HCT116 (cell line): ENCODE data around the gene PFKFB3. TPM values are rescaled to one million over a fixed set of nuclear protein-coding genes. Genes with fewer than 3 reads are reported as not detected.
"Not testable (repeated sequence)": the region's sequence is repeated elsewhere in the genome, so short reads cannot be mapped to it uniquely, and the experiment has no call there.

Experiments used
- ATAC-seq: fragments of 200-7000 bp; cut with Tn5 transposase; 2 replicates; pipeline ENCODE4 v1.9.1; 2020; ENCODE audit warnings: mild to moderate bottlenecking, moderate library complexity
- BruUV-seq: library from RNA; stranded (reverse); fragments of 400-500 nt; replicated peaks from 2 replicates; lab custom pipeline; 2021; lab: Mats Ljungman, UMichigan
- CTCF ChIA-PET: fragments of 300-600 bp; sonication (Branson Sonifier 250); formaldehyde crosslinking; loops from one replicate; lab custom pipeline; 2021; ENCODE audit warnings: antibody characterized with exemption; lab: Charles Lee
- POLR2A ChIA-PET: fragments of 300-600, 350-600 bp; sonication (Branson Sonifier 250); formaldehyde crosslinking; loops from one replicate; lab custom pipeline; 2021; ENCODE audit warnings: antibody characterized with exemption; lab: Charles Lee
- RAD21 ChIA-PET, 2 experiments: fragments of 300-600 bp; sonication (Branson Sonifier 250); formaldehyde crosslinking; loops; one replicate each; lab custom pipeline; 2023; ENCODE audit warnings: low total read pairs in 2 of 2; ENCODE audit not compliant: uncharacterized antibody in 2 of 2, unreplicated experiment in 2 of 2, low non-redundant PET in 1 of 2; lab: Charles Lee
- DNase-seq: peaks from one replicate; pipeline ENCODE4 v3.0.0-alpha.2; 2010; ENCODE audit warnings: low read depth, low spot score
- H2AFZ ChIP-seq: fragments of 200-600 bp; shearing (Covaris generic), sonication (generic); 2 replicates; pipeline ENCODE4 v1.6.1; 2017; ENCODE audit warnings: low read depth, mixed run types, mixed read lengths, antibody characterized with exemption, low read length; ENCODE audit not compliant: poor library complexity, severe bottlenecking
- H3K27ac ChIP-seq: 2 replicates; pipeline ENCODE4 v1.5.1; 2012; ENCODE audit warnings: low read depth, low read length
- H3K27me3 ChIP-seq: fragments of 200-600 bp; sonication (generic); 2 replicates; pipeline ENCODE4 v1.6.1; 2016; ENCODE audit warnings: mixed run types, low read length, mixed read lengths; ENCODE audit not compliant: insufficient read depth
- H3K36me3 ChIP-seq, 2 experiments: fragments of 200-500 bp in 1 of 2; fragments of 200-600 bp in 1 of 2; sonication (Bioruptor generic) in 1 of 2; sonication (generic) in 1 of 2; 2 replicates each; pipeline versions ENCODE4 v1.5.1 to v1.6.1; 2014 to 2016; ENCODE audit warnings: low read length in 2 of 2, inconsistent platforms in 1 of 2, mixed read lengths in 1 of 2, mixed run types in 1 of 2; ENCODE audit not compliant: insufficient read depth in 2 of 2, control insufficient read depth in 1 of 2
- H3K4me1 ChIP-seq, 2 experiments: fragments of 200-600 bp in 1 of 2; sonication (generic) in 1 of 2; 2 replicates each; pipeline versions ENCODE4 v1.5.1 to v1.6.1; 2012 to 2017; ENCODE audit warnings: low read length in 2 of 2, inconsistent platforms in 1 of 2, mild to moderate bottlenecking in 1 of 2, mixed read lengths in 1 of 2, mixed run types in 1 of 2, moderate library complexity in 1 of 2; ENCODE audit not compliant: insufficient read depth in 2 of 2, control insufficient read depth in 1 of 2
- H3K4me2 ChIP-seq: fragments of 200-600 bp; sonication (generic); 2 replicates; pipeline ENCODE4 v1.6.1; 2017; ENCODE audit warnings: mixed run types, low read length, mixed read lengths
- H3K4me3 ChIP-seq, 2 experiments: fragments of 200-600 bp in 1 of 2; sonication (generic) in 1 of 2; replicated peaks in 1 of 2; 2 replicates each; pipeline ENCODE4 v1.5.1; 2011 to 2016; ENCODE audit warnings: low read length in 2 of 2, control low read depth in 1 of 2, low read depth in 1 of 2, mild to moderate bottlenecking in 1 of 2, mixed read lengths in 1 of 2, mixed run types in 1 of 2
- H3K79me2 ChIP-seq: fragments of 200-600 bp; sonication (generic); 2 replicates; pipeline ENCODE4 v1.6.1; 2017; ENCODE audit warnings: mild to moderate bottlenecking, mixed run types, low read length, moderate library complexity, mixed read lengths; ENCODE audit not compliant: insufficient read depth
- H3K9ac ChIP-seq: fragments of 200-600 bp; sonication (generic); 2 replicates; pipeline ENCODE4 v1.6.1; 2016; ENCODE audit warnings: low read length, mixed read lengths
- H3K9me2 ChIP-seq: fragments of 200-600 bp; sonication (generic), shearing (Covaris generic); 2 replicates; pipeline ENCODE4 v1.6.1; 2017; ENCODE audit warnings: mixed run types, mild to moderate bottlenecking, moderate library complexity; ENCODE audit not compliant: insufficient read depth
- H3K9me3 ChIP-seq, 2 experiments: fragments of 200-500 bp in 1 of 2; fragments of 200-600 bp in 1 of 2; sonication (Bioruptor generic) in 1 of 2; sonication (generic) in 1 of 2; 2 replicates each; pipeline ENCODE4 v1.6.1; 2014 to 2017; ENCODE audit warnings: low read length in 2 of 2, mixed read lengths in 2 of 2, inconsistent platforms in 1 of 2, low read depth in 1 of 2, mild to moderate bottlenecking in 1 of 2, mixed run types in 1 of 2, moderate library complexity in 1 of 2; ENCODE audit not compliant: control insufficient read depth in 1 of 2, insufficient read depth in 1 of 2
- H4K20me1 ChIP-seq: fragments of 200-600 bp; sonication (generic), shearing (Covaris generic); 2 replicates; pipeline ENCODE4 v1.6.1; 2017; ENCODE audit warnings: mixed run types, mild to moderate bottlenecking, moderate library complexity; ENCODE audit not compliant: insufficient read depth
- ELF1 ChIP-seq: IDR thresholded peaks from 2 replicates; pipeline ENCODE4 v1.6.1; 2012; ENCODE audit warnings: low read depth, borderline replicate concordance
- EZH2 ChIP-seq: fragments of 200-600 bp; sonication (generic); IDR thresholded peaks from 2 replicates; pipeline ENCODE4 v1.6.1; 2017; ENCODE audit warnings: antibody characterized with exemption, mixed run types
- FOSL1 ChIP-seq: IDR thresholded peaks from 2 replicates; pipeline ENCODE4 v1.6.1; 2012; ENCODE audit warnings: low read depth
- POLR2A ChIP-seq: IDR thresholded peaks from 2 replicates; pipeline ENCODE4 v1.7.0; 2011; ENCODE audit warnings: borderline replicate concordance; ENCODE audit not compliant: insufficient read depth, insufficient read length; ENCODE audit errors: extremely low read depth
- SIN3A ChIP-seq: IDR thresholded peaks from 2 replicates; pipeline ENCODE4 v1.6.1; 2012; ENCODE audit warnings: low read depth
- ZFX ChIP-seq: fragments of 450-650 bp; IDR thresholded peaks from 2 replicates; pipeline ENCODE4 v1.6.1; 2017
- intact Hi-C: fragments of 100-400 bp; cut with micrococcal nuclease; formaldehyde crosslinking; loops from 2 replicates; pipeline ENCODE4 v1.10.0; 2022
- total RNA-seq: library from RNA; stranded (reverse); gene quantifications from one replicate; pipeline ENCODE4 v1.2.1, GENCODE V29; 2021; ENCODE audit not compliant: unreplicated experiment
- TF ChIP-seq, protein P1 (sequence below), 3 experiments: fragments of 200-600 bp in 1 of 3; sonication (generic) in 1 of 3; IDR thresholded peaks in 2 of 3; conservative IDR thresholded peaks in 1 of 3; 2 replicates each; pipeline ENCODE4 v1.5.1; 2012 to 2017; ENCODE audit warnings: low read depth in 2 of 3, low read length in 2 of 3, antibody characterized with exemption in 1 of 3, borderline replicate concordance in 1 of 3, control low read depth in 1 of 3, mild to moderate bottlenecking in 1 of 3, mixed read lengths in 1 of 3, mixed run types in 1 of 3, moderate library complexity in 1 of 3; ENCODE audit not compliant: insufficient read depth in 1 of 3
- TF ChIP-seq, protein P2 (sequence below): IDR thresholded peaks from 2 replicates; pipeline ENCODE4 v1.6.1; 2011; ENCODE audit warnings: mild to moderate bottlenecking, low read length, moderate library complexity; ENCODE audit not compliant: insufficient replicate concordance; ENCODE audit errors: extremely low read depth

Gene PFKFB3
- total RNA-seq, 1 experiment from 2014 or later = 50.8 TPM

DNA sequence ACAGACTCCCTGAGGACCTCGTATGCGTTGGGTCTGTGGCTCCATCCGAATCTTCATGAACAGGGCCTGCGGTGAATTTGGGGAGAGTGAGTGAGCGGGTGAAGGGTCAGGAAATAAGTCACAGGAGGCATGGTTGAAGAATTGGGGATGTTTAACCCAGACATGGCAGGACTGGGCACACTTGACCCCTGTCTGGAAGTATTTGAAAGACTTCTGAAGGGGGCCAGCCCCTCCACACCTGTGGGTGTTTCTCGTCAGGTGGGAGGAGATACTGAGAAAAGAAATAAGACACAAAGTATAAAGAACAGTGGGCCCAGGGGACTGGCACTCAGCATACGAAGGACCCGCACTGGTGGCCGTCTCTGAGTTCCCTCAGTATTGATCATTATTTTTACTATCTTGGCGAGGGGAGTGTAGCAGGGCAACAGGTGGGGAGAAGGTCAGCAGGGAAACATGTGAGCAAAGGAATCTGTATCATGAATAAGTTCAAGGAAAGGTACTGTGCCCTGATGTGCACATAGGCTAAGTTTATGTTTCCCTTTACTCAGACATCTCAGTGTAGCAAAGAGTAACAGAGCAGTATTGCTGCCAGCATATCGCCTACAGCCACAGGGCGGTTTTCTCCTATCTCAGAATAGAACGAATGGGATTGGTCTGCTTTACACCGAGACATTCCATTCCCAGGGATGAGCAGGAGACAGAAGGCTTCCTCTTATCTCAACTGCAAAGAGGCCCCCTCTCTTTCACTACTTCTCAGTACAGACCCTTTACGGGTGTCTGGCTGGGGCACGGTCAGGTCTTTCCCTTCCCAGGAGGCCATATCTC, 38.2 kb upstream of the PFKFB3 start (continued):
- TF ChIP-seq, protein P1, sequence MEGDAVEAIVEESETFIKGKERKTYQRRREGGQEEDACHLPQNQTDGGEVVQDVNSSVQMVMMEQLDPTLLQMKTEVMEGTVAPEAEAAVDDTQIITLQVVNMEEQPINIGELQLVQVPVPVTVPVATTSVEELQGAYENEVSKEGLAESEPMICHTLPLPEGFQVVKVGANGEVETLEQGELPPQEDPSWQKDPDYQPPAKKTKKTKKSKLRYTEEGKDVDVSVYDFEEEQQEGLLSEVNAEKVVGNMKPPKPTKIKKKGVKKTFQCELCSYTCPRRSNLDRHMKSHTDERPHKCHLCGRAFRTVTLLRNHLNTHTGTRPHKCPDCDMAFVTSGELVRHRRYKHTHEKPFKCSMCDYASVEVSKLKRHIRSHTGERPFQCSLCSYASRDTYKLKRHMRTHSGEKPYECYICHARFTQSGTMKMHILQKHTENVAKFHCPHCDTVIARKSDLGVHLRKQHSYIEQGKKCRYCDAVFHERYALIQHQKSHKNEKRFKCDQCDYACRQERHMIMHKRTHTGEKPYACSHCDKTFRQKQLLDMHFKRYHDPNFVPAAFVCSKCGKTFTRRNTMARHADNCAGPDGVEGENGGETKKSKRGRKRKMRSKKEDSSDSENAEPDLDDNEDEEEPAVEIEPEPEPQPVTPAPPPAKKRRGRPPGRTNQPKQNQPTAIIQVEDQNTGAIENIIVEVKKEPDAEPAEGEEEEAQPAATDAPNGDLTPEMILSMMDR (IDR thresholded peaks at IDR 0.05 in 2 of 3, conservative IDR thresholded peaks at IDR 0.05 in 1 of 3; ENCODE audit: borderline replicate concordance in 1 of 3, insufficient read depth in 1 of 3, low read depth in 2 of 3, low read length in 2 of 3) = no peak
- TF ChIP-seq EZH2 (no peak), ELF1 (no peak), SIN3A (no peak; the same call in 1 of the 2 replicates), ZFX (no peak)
- TF ChIP-seq, all 23 proteins: peak for 0

DNA sequence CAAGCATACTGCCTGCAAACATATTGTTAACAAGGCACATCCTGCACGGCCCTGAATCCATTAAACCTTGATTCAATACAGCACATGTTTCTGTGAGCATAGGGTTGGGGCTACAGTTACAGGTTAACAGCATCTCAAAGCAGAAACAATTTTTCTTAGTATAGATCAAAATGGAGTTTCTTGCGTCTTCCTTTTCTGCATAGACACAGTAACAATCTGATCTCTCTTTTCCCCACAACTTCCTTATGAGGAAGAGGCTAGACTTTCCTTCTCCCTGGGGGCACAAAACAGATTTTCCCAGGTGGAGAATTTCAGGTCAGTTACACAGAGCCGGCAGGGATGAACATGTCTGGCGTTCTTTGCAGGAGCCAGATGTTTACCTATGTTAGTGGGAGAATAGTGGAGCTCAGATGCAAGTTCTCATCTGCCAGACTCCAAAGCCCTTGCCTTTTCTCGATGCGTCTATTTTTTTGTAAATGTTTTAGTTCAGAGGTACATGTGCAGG, 37.5 kb upstream of the PFKFB3 start:
- ATAC-seq (no peak), DNase-seq (no peak)
- no TSS peak for BruUV-seq
- ChIA-PET CTCF (interaction anchor here (1.2 kb wide), 1 partner anchor 236 kb away, joined by 3 read pairs; no protein-coding TSS in a partner anchor), POLR2A (no interaction called here), RAD21 (no interaction called here)
- Histone ChIP-seq H3K27ac (no peak overlapping the region; the same call in 1 of the 2 replicates), H3K79me2 (peaks cover 81% of the 10 kb centered on the region), H3K9me2 (no peaks in the 10 kb centered on the region), H2AFZ (no peak overlapping the region), H3K9ac (no peak overlapping the region), H4K20me1 (peaks cover 16% of the 10 kb centered on the region; the same call in 1 of the 2 replicates), H3K36me3 (peaks cover 0 to 14% of the 10 kb centered on the region in 2 experiments; a peak in 1 of 4 replicates), H3K4me1 (peaks cover 15 to 30% of the 10 kb centered on the region in 2 experiments; a peak in 3 of 4 replicates), H3K27me3 (no peaks in the 10 kb centered on the region), H3K4me3 (peak overlapping the region; percentile 65 to 94; a peak in 2 of 4 replicates), H3K4me2 (peak overlapping the region; percentile 96), H3K9me3 (no peaks in the 10 kb centered on the region)
- TF ChIP-seq POLR2A (peak; percentile 23), EZH2 (no peak), FOSL1 (no peak)
- TF ChIP-seq, protein P2, sequence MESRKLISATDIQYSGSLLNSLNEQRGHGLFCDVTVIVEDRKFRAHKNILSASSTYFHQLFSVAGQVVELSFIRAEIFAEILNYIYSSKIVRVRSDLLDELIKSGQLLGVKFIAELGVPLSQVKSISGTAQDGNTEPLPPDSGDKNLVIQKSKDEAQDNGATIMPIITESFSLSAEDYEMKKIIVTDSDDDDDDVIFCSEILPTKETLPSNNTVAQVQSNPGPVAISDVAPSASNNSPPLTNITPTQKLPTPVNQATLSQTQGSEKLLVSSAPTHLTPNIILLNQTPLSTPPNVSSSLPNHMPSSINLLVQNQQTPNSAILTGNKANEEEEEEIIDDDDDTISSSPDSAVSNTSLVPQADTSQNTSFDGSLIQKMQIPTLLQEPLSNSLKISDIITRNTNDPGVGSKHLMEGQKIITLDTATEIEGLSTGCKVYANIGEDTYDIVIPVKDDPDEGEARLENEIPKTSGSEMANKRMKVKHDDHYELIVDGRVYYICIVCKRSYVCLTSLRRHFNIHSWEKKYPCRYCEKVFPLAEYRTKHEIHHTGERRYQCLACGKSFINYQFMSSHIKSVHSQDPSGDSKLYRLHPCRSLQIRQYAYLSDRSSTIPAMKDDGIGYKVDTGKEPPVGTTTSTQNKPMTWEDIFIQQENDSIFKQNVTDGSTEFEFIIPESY = no peak
- intact Hi-C loops = no loop called here

DNA sequence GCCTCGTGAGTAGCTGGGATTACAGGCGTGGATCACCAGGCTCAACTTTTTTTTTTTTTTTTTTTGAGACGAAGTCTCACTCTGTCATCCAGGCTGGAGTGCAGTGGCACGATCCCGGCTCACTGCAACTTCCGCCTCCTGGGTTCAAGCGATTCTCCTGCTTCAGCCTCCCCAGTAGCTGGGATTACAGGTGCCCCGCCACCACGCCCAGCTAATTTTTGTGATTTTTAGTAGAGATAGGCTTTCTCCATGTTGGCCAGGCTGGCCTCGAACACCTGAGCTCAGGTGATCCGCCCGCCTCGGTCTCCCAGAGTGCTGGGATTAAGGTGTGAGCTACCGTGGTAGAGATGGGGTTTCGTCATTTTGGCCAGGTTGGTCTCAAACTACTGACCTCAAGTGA, 36.8 kb upstream of the PFKFB3 start:
- POLR2A ChIA-PET, H3K4me2 ChIP-seq, ATAC-seq, H3K27me3 ChIP-seq, H3K9ac ChIP-seq, DNase-seq, RAD21 ChIA-PET, H3K9me3 ChIP-seq, H3K4me3 ChIP-seq, H3K9me2 ChIP-seq, H2AFZ ChIP-seq, BruUV-seq, intact Hi-C loops, H3K27ac ChIP-seq: not testable (repeated sequence)
- H3K36me3 ChIP-seq = peaks cover 0 to 14% of the 10 kb centered on the region in 2 experiments; a peak in 1 of 4 replicates
- peaks cover 87% of the 10 kb centered on the region for H3K79me2 ChIP-seq
- CTCF ChIA-PET = interaction anchor here (1.2 kb wide), 1 partner anchor 236 kb away, joined by 3 read pairs; no protein-coding TSS in a partner anchor
- H3K4me1 ChIP-seq = peaks cover 15 to 30% of the 10 kb centered on the region in 2 experiments; a peak in 3 of 4 replicates
- H4K20me1 ChIP-seq = peaks cover 16% of the 10 kb centered on the region; the same call in 1 of the 2 replicates
